SU-DHL-6 (cell line): ENCODE data around the gene CFAP251.

Experiments
- H2AFZ ChIP-seq: fragments of 200-600 bp; sonication (generic); 2 replicates; pipeline ENCODE4 v1.6.1; 2014; ENCODE audit warnings: low read depth, mild to moderate bottlenecking, moderate library complexity, mixed read lengths, antibody characterized with exemption, low read length; ENCODE audit not compliant: severe bottlenecking
- H3F3A ChIP-seq: fragments of 200-600 bp; shearing (Covaris generic); 2 replicates; pipeline ENCODE4 v1.6.0; 2016; ENCODE audit warnings: antibody characterized with exemption, mild to moderate bottlenecking; ENCODE audit not compliant: insufficient read depth
- H3K27ac ChIP-seq: fragments of 200-600 bp; sonication (generic); 2 replicates; pipeline ENCODE4 v1.5.1; 2016; ENCODE audit warnings: low read depth, mild to moderate bottlenecking, low read length, moderate library complexity, mixed read lengths
- H3K27me3 ChIP-seq: fragments of 200-600 bp; sonication (generic), shearing (Covaris generic); 2 replicates; pipeline ENCODE4 v1.6.0; 2014; ENCODE audit warnings: mild to moderate bottlenecking, low read length
- H3K36me3 ChIP-seq: fragments of 200-600 bp; sonication (generic); 2 replicates; pipeline ENCODE4 v1.6.1; 2014; ENCODE audit warnings: mild to moderate bottlenecking, low read length, mixed read lengths
- H3K4me2 ChIP-seq: fragments of 300-600, 200-600 bp; shearing (Covaris generic), sonication (generic); 2 replicates; pipeline ENCODE4 v1.6.0; 2014; ENCODE audit warnings: low read length, low read depth, mild to moderate bottlenecking; ENCODE audit not compliant: poor library complexity, severe bottlenecking
- H3K4me3 ChIP-seq: fragments of 200-600 bp; sonication (generic); 2 replicates; pipeline ENCODE4 v1.5.1; 2014; ENCODE audit warnings: antibody characterized with exemption, low read length, mild to moderate bottlenecking, mixed read lengths; ENCODE audit not compliant: insufficient read depth, poor library complexity, severe bottlenecking
- H3K79me2 ChIP-seq: fragments of 200-600 bp; sonication (generic); 2 replicates; pipeline ENCODE4 v1.6.1; 2014; ENCODE audit warnings: mild to moderate bottlenecking, low read length, moderate library complexity; ENCODE audit not compliant: insufficient read depth
- H3K9ac ChIP-seq: fragments of 200-600 bp; sonication (generic); 2 replicates; pipeline ENCODE4 v1.7.0; 2014; ENCODE audit warnings: mild to moderate bottlenecking, low read length
- H3K9me2 ChIP-seq: fragments of 200-600 bp; sonication (generic); replicated peaks from 2 replicates; pipeline ENCODE4 v1.6.1; 2014; ENCODE audit warnings: low read length; ENCODE audit not compliant: insufficient read depth
- H3K9me3 ChIP-seq: fragments of 200-600 bp; sonication (generic); 2 replicates; pipeline ENCODE4 v1.6.1; 2014; ENCODE audit warnings: low read length, mixed read lengths; ENCODE audit not compliant: insufficient read depth
- H4K20me1 ChIP-seq: fragments of 200-600 bp; sonication (generic); 2 replicates; pipeline ENCODE4 v1.6.1; 2014; ENCODE audit warnings: low read depth, mild to moderate bottlenecking, antibody characterized with exemption, low read length, moderate library complexity, mixed read lengths
- CTCF ChIP-seq: fragments of 200-600 bp; sonication (generic); IDR thresholded peaks from one replicate; pipeline ENCODE4 v1.5.1; 2017; ENCODE audit warnings: antibody characterized with exemption, mild to moderate bottlenecking, low read length, moderate library complexity; ENCODE audit not compliant: insufficient read depth, poor library complexity, severe bottlenecking
- EZH2phosphoT487 ChIP-seq: fragments of 200-600 bp; sonication (generic), shearing (Covaris generic); conservative IDR thresholded peaks from 2 replicates; pipeline ENCODE4 v1.6.1; 2018; ENCODE audit warnings: mild to moderate bottlenecking, antibody characterized with exemption, low read length, moderate library complexity, mixed read lengths

The CFAP251 gene

GRCh38 chr12:121960541-121960940 is 42.1 kb downstream of the CFAP251 start:
- Histone ChIP-seq H3K4me2 (no peak overlapping the region), H3K27ac (no peak overlapping the region), H3K27me3 (no peaks in the 10 kb centered on the region), H3K9ac (no peak overlapping the region), H3K36me3 (no peaks in the 10 kb centered on the region), H4K20me1 (no peaks in the 10 kb centered on the region), H3K79me2 (no peaks in the 10 kb centered on the region), H3K4me3 (no peak overlapping the region), H2AFZ (no peak overlapping the region), H3F3A (0 out of 2 replicates have a peak, but pooled peaks cover 5% of the 10 kb centered on the region), H3K9me2 (no peaks in the 10 kb centered on the region), H3K9me3 (no peaks in the 10 kb centered on the region)
- TF ChIP-seq EZH2phosphoT487, result no peak
- no peak for TF ChIP-seq CTCF

DNA sequence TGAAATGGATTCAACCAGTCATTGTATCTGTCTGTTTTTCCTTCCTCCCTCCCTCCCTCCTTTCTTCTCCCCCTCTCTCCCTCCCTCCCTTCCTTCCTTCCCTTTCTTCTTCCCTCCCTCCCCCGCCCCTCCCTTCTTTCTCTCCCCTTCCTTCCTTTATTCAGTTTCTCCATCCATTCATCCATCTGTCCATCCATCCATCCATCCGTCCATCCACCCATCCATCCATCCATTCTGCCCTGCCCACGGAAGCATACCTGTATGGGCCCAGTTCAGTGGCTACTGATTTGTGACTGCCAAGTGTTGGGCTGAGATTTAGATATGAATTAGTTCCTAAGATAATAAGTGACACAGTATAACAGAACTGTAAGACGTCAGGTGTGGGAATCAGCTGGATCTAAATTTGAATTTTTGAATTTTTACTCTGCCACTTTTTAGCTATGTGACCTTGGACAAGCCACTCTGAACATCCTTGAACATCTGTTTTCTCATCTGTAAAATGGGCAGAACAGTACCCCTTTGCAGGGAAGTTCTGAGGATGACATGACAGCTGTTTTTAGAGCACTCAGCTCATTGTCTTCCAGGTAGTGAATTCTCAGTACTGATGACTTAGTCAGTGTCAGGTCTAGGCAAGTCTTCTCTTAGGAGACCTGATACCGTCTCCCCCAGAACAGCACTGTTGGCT is 42.9 kb downstream of the CFAP251 start:
- no peaks in the 10 kb centered on the region for H3K9me3 ChIP-seq
- TF ChIP-seq EZH2phosphoT487, result no peak
- TF ChIP-seq CTCF, result no peak
- H3K9ac ChIP-seq, result no peak overlapping the region
- H3K36me3 ChIP-seq, result no peaks in the 10 kb centered on the region
- H4K20me1 ChIP-seq, result no peaks in the 10 kb centered on the region
- no peak overlapping the region for H3K4me3 ChIP-seq
- no peaks in the 10 kb centered on the region for H3K9me2 ChIP-seq
- 0 out of 2 replicates have a peak, but pooled peaks cover 5% of the 10 kb centered on the region for H3F3A ChIP-seq
- H3K79me2 ChIP-seq, result no peaks in the 10 kb centered on the region
- H3K27me3 ChIP-seq, result no peaks in the 10 kb centered on the region
- no peak overlapping the region for H3K4me2 ChIP-seq
- H3K27ac ChIP-seq, result no peak overlapping the region
- H2AFZ ChIP-seq, result no peak overlapping the region

GRCh38 chr12:121963341-121964018 is 45.1 kb downstream of the CFAP251 start:
- H3K36me3 ChIP-seq, result no peaks in the 10 kb centered on the region
- H3K27ac ChIP-seq, result no peak overlapping the region
- H3K9me2 ChIP-seq, result no peaks in the 10 kb centered on the region
- H3K9me3 ChIP-seq, result no peaks in the 10 kb centered on the region
- 0 out of 2 replicates have a peak, but pooled peaks cover 5% of the 10 kb centered on the region for H3F3A ChIP-seq
- H2AFZ ChIP-seq, result no peak overlapping the region
- H3K9ac ChIP-seq, result no peak overlapping the region
- TF ChIP-seq EZH2phosphoT487, result no peak
- TF ChIP-seq CTCF, result no peak
- no peaks in the 10 kb centered on the region for H4K20me1 ChIP-seq
- no peaks in the 10 kb centered on the region for H3K79me2 ChIP-seq
- no peaks in the 10 kb centered on the region for H3K27me3 ChIP-seq
- H3K4me2 ChIP-seq, result no peak overlapping the region
- no peak overlapping the region for H3K4me3 ChIP-seq
